Neutrophil (primary cell): ENCODE results near the gene MAPK1IP1L.

Source experiments
- H3K27ac ChIP-seq: fragments of 200-600 bp; sonication (generic); 2 replicates; pipeline ENCODE4 v1.5.1; 2016; ENCODE audit warnings: mild to moderate bottlenecking, moderate library complexity
- H3K27me3 ChIP-seq: fragments of 200-600 bp; sonication (generic); 2 replicates; pipeline ENCODE4 v1.6.0; 2016; ENCODE audit warnings: mild to moderate bottlenecking
- H3K36me3 ChIP-seq: fragments of 200-600 bp; sonication (generic); 2 replicates; pipeline ENCODE4 v1.5.1; 2017
- H3K4me1 ChIP-seq, 2 experiments: fragments of 200-600 bp in 1 of 2; sonication (generic) in 1 of 2; 1 replicate in 1 of 2; 2 replicates in 1 of 2; pipeline versions ENCODE4 v1.5.1 to v1.6.1; 2013 to 2016; ENCODE audit warnings: low read depth in 1 of 2, low read length in 1 of 2, mild to moderate bottlenecking in 1 of 2, moderate library complexity in 1 of 2; ENCODE audit not compliant: control insufficient read depth in 1 of 2, insufficient read depth in 1 of 2
- H3K4me3 ChIP-seq, 2 experiments: fragments of 200-600 bp in 1 of 2; sonication (generic) in 1 of 2; 1 replicate in 1 of 2; 2 replicates in 1 of 2; pipeline ENCODE4 v1.5.1; 2013 to 2016; ENCODE audit warnings: low read depth in 1 of 2, low read length in 1 of 2, mild to moderate bottlenecking in 1 of 2, moderate library complexity in 1 of 2
- H3K9me3 ChIP-seq: fragments of 200-600 bp; sonication (generic); 2 replicates; pipeline ENCODE4 v1.5.1; 2016
- TF ChIP-seq, protein P1 (sequence below): fragments of 200-600 bp; sonication (generic); IDR thresholded peaks from 2 replicates; pipeline ENCODE4 v1.5.1; 2016; ENCODE audit warnings: antibody characterized with exemption

The MAPK1IP1L gene

GRCh38 chr14:55114720-55115119 is 63.3 kb downstream of the MAPK1IP1L start:
- no peaks in the 10 kb centered on the region for H3K36me3 ChIP-seq
- no peak overlapping the region for H3K4me3 ChIP-seq
- peaks cover 39 to 42% of the 10 kb centered on the region in 2 experiments for H3K4me1 ChIP-seq
- no peaks in the 10 kb centered on the region for H3K27me3 ChIP-seq
- H3K27ac ChIP-seq, result no peak overlapping the region
- TF ChIP-seq, protein P1, sequence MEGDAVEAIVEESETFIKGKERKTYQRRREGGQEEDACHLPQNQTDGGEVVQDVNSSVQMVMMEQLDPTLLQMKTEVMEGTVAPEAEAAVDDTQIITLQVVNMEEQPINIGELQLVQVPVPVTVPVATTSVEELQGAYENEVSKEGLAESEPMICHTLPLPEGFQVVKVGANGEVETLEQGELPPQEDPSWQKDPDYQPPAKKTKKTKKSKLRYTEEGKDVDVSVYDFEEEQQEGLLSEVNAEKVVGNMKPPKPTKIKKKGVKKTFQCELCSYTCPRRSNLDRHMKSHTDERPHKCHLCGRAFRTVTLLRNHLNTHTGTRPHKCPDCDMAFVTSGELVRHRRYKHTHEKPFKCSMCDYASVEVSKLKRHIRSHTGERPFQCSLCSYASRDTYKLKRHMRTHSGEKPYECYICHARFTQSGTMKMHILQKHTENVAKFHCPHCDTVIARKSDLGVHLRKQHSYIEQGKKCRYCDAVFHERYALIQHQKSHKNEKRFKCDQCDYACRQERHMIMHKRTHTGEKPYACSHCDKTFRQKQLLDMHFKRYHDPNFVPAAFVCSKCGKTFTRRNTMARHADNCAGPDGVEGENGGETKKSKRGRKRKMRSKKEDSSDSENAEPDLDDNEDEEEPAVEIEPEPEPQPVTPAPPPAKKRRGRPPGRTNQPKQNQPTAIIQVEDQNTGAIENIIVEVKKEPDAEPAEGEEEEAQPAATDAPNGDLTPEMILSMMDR, result no peak
- H3K9me3 ChIP-seq, result no peaks in the 10 kb centered on the region

GRCh38 chr14:55115460-55115859 is 64.0 kb downstream of the MAPK1IP1L start:
- Histone ChIP-seq H3K27ac (no peak overlapping the region), H3K36me3 (no peaks in the 10 kb centered on the region), H3K4me1 (peaks cover 46 to 49% of the 10 kb centered on the region in 2 experiments), H3K9me3 (no peaks in the 10 kb centered on the region), H3K4me3 (no peak overlapping the region), H3K27me3 (no peaks in the 10 kb centered on the region)
- TF ChIP-seq, protein P1, result no peak

DNA sequence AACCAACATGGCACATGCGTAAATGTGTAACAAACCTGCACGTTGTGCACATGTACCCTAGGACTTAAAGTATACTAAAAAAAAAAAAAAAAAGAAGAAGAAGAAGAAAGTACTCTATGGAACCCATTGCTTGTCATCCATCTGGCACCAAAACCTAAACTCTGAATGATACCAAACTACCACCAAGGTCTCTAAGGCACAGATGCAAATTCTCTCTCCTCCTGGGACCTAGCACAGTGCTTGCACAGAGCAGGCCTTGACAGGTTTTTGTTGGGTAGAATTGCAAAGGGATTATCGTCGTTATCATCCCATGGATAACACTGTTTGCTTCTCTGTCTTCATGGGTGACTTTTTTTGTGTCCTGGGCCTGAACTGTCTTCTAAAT is 64.4 kb downstream of the MAPK1IP1L start:
- H3K4me3 ChIP-seq, result no peak overlapping the region
- TF ChIP-seq, protein P1, result no peak
- no peaks in the 10 kb centered on the region for H3K9me3 ChIP-seq
- H3K36me3 ChIP-seq, result no peaks in the 10 kb centered on the region
- no peaks in the 10 kb centered on the region for H3K27me3 ChIP-seq
- peak overlapping the region; percentile 53 for H3K27ac ChIP-seq
- peaks cover 50 to 53% of the 10 kb centered on the region in 2 experiments for H3K4me1 ChIP-seq

GRCh38 chr14:55116246-55117030 is 65.0 kb downstream of the MAPK1IP1L start:
- peaks cover 56 to 58% of the 10 kb centered on the region in 2 experiments for H3K4me1 ChIP-seq
- no peaks in the 10 kb centered on the region for H3K9me3 ChIP-seq
- H3K27ac ChIP-seq, result peak overlapping the region; percentile 53
- H3K27me3 ChIP-seq, result no peaks in the 10 kb centered on the region
- no peak overlapping the region for H3K4me3 ChIP-seq
- H3K36me3 ChIP-seq, result no peaks in the 10 kb centered on the region
- TF ChIP-seq, protein P1, result no peak

DNA sequence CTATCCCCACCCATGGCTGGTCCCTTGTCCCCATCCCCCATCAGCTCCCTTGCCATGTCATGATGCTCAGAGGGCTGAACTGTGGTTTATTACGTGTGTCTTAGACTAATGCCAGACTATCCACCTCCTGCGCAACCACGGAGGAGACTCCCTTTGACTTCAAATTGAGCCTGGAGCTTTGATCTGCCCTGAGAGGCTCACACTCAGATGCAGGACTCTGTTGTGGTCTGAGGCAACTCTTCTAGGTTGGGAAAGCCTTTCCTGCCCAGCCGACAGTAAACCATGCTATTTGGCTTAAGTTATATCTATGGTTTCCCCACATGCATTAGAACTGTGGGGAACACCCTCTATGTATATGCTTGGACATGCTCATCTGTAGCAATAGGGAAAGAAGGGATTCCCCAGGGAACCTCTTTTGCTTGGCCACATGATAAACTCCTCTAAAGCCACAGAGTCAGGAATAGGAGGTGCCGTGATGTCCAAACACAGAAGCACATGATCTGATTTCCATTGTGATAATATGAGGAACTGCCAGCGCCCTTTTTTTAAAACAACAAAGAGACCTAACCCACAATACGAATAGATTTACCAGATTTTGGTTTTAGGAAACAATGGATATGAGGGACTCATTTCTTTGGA is 66.5 kb downstream of the MAPK1IP1L start:
- Histone ChIP-seq H3K4me1 (peaks cover 58 to 60% of the 10 kb centered on the region in 2 experiments), H3K9me3 (no peaks in the 10 kb centered on the region), H3K4me3 (peak overlapping the region; percentile 19 to 33), H3K27me3 (no peaks in the 10 kb centered on the region), H3K27ac (peak overlapping the region; percentile 82), H3K36me3 (no peaks in the 10 kb centered on the region)
- TF ChIP-seq, protein P1, result no peak
